KMS-11 (cell line): ENCODE data around the gene ITGB5.

Experiments used
- H2AFZ ChIP-seq: fragments of 200-600 bp; sonication (generic); 2 replicates; pipeline ENCODE4 v1.6.1; 2016; ENCODE audit warnings: antibody characterized with exemption, mixed run types, low read depth
- H3K27ac ChIP-seq: fragments of 200-600 bp; sonication (generic); 2 replicates; pipeline ENCODE4 v1.6.1; 2016; ENCODE audit warnings: mild to moderate bottlenecking, mixed run types
- H3K27me3 ChIP-seq: fragments of 200-600 bp; sonication (generic); 2 replicates; pipeline ENCODE4 v1.6.1; 2017; ENCODE audit warnings: mild to moderate bottlenecking, low read depth, mixed run types, moderate library complexity; ENCODE audit not compliant: insufficient read depth
- H3K36me3 ChIP-seq: fragments of 200-600 bp; sonication (generic); 2 replicates; pipeline ENCODE4 v1.6.1; 2017; ENCODE audit warnings: mild to moderate bottlenecking, mixed run types; ENCODE audit not compliant: insufficient read depth
- H3K4me1 ChIP-seq: fragments of 200-600 bp; sonication (generic); 2 replicates; pipeline ENCODE4 v1.6.1; 2016; ENCODE audit warnings: mild to moderate bottlenecking, low read depth, mixed run types; ENCODE audit not compliant: poor library complexity, severe bottlenecking
- H3K4me2 ChIP-seq: fragments of 200-600 bp; sonication (generic); 2 replicates; pipeline ENCODE4 v1.7.0; 2016; ENCODE audit warnings: mild to moderate bottlenecking, mixed run types
- H3K4me3 ChIP-seq: fragments of 200-600 bp; sonication (generic); IDR thresholded peaks from 2 replicates; pipeline ENCODE4 v1.6.1; 2017; ENCODE audit warnings: low read depth, low read length, mixed read lengths; ENCODE audit not compliant: insufficient read depth
- H3K79me2 ChIP-seq: fragments of 200-600 bp; sonication (generic); 2 replicates; pipeline ENCODE4 v1.6.1; 2016; ENCODE audit warnings: low read depth, mixed run types; ENCODE audit not compliant: insufficient read depth
- H3K9ac ChIP-seq: fragments of 200-600 bp; sonication (generic); 2 replicates; pipeline ENCODE4 v1.6.1; 2016; ENCODE audit warnings: mild to moderate bottlenecking, mixed run types
- H4K20me1 ChIP-seq: fragments of 200-600 bp; sonication (generic); 2 replicates; pipeline ENCODE4 v1.6.1; 2016; ENCODE audit warnings: mild to moderate bottlenecking, mixed run types; ENCODE audit not compliant: insufficient read depth
- CTCF ChIP-seq: fragments of 200-600 bp; sonication (generic); conservative IDR thresholded peaks from 2 replicates; pipeline ENCODE4 v1.6.1; 2017; ENCODE audit warnings: low read depth, mild to moderate bottlenecking, antibody characterized with exemption, low read length, moderate library complexity, mixed read lengths

The ITGB5 gene

DNA sequence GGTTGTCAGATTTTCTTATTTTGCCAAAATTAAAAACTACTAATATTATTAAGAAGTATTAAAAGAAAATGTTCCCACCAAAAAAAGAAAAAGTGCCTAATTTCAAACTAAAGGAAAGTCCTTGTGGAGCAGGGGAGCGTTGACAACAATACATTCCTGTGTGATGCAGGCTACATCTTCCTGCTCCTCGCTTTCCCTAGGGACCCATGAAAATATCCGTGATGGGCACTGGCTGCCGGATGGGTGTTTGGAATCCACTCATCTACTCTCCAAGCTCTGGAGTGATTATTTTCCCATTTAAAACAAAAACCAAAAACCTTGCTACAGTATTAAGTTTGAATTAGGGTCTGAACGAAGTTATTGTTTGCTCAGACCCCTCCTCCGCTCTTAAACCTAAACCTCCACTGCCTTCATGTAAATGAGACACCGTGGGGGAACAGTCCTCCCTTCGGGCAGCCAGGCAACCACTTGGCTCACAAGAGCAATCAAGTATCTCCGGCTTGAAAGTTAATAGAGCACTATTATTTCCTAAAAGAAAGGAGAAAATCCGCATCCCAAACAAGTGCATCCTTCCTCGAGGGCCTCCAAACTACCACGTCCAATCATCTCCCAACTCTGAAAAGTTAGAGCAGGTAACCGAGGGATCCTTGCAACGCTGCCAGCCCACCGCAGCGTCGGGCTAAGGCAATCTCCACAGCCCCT, 1.5 kb downstream of the ITGB5 start:
- Histone ChIP-seq H3K4me1 (peaks cover 37% of the 10 kb centered on the region), H3K27ac (peak overlapping the region; percentile 33; the same call in 1 of the 2 replicates), H3K27me3 (no peaks in the 10 kb centered on the region), H3K79me2 (peaks cover 52% of the 10 kb centered on the region; the same call in 1 of the 2 replicates), H4K20me1 (no peaks in the 10 kb centered on the region), H3K4me2 (peak overlapping the region; percentile 91), H2AFZ (peak overlapping the region; percentile 41; the same call in 1 of the 2 replicates), H3K9ac (peak overlapping the region; percentile 77; the same call in 1 of the 2 replicates), H3K4me3 (peak overlapping the region; percentile 88), H3K36me3 (no peaks in the 10 kb centered on the region)
- TF ChIP-seq CTCF, result no peak

DNA sequence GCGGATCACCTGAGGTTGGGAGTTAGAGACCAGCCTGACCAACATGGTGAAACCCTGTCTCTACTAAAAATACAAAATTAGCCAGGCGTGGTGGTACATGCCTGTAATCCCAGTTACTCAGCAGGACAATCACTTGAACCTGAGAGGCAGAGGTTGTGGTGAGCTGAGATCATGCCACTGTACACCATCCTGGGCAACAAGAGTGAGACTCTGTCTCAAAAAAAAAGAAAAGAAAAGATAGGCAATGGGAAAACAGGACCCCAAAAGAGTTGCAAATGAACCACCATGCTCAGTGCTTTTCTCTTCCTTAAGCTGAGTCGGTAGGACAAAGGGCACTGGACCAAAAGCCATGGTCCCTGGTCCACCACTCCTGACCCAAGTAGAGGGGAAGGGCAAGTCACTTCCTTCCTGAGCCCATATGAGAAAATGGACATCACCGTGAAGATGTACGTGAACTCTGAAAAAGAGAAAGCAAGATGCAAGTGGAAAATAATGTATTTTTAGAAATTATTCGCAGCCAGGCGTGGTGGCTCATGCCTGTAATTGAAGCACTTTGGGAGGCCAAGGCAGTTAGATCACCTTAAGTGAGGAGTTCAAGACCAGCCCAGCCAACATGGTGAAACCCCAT, 2.6 kb downstream of the ITGB5 start:
- Histone ChIP-seq H2AFZ (no peak overlapping the region), H3K4me1 (peaks cover 42% of the 10 kb centered on the region), H4K20me1 (no peaks in the 10 kb centered on the region), H3K79me2 (peaks cover 53% of the 10 kb centered on the region; the same call in 1 of the 2 replicates), H3K4me3 (no peak overlapping the region), H3K9ac (no peak overlapping the region), H3K27ac (no peak overlapping the region), H3K36me3 (no peaks in the 10 kb centered on the region), H3K4me2 (peak overlapping the region; percentile 91; the same call in 1 of the 2 replicates), H3K27me3 (no peaks in the 10 kb centered on the region)
- no peak for TF ChIP-seq CTCF

- H3K4me2 ChIP-seq, result no peak overlapping the region; the same call in 1 of the 2 replicates
- TF ChIP-seq CTCF, result no peak
- no peak overlapping the region for H2AFZ ChIP-seq
- no peak overlapping the region for H3K27ac ChIP-seq
- H3K36me3 ChIP-seq, result no peaks in the 10 kb centered on the region
- H4K20me1 ChIP-seq, result no peaks in the 10 kb centered on the region
- H3K9ac ChIP-seq, result no peak overlapping the region
- H3K79me2 ChIP-seq, result peaks cover 59% of the 10 kb centered on the region; the same call in 1 of the 2 replicates
- H3K4me1 ChIP-seq, result peaks cover 42% of the 10 kb centered on the region
- H3K4me3 ChIP-seq, result no peak overlapping the region
- no peaks in the 10 kb centered on the region for H3K27me3 ChIP-seq
Observed at GRCh38 chr3:124883766-124884473, 3.2 kb downstream of the ITGB5 start.

- no peak for TF ChIP-seq CTCF
Observed at GRCh38 chr3:124882816-124883747, 4.1 kb downstream of the ITGB5 start.

More at GRCh38 chr3:124882816-124883747, 4.1 kb downstream of the ITGB5 start:
- no peaks in the 10 kb centered on the region for H4K20me1 ChIP-seq
- no peak overlapping the region for H3K27ac ChIP-seq
- peaks cover 40% of the 10 kb centered on the region for H3K4me1 ChIP-seq
- no peak overlapping the region for H3K9ac ChIP-seq
- no peaks in the 10 kb centered on the region for H3K27me3 ChIP-seq
- no peaks in the 10 kb centered on the region for H3K36me3 ChIP-seq
- peaks cover 63% of the 10 kb centered on the region; the same call in 1 of the 2 replicates for H3K79me2 ChIP-seq
- no peak overlapping the region for H3K4me2 ChIP-seq
- H2AFZ ChIP-seq, result no peak overlapping the region
- no peak overlapping the region for H3K4me3 ChIP-seq
